Lung (tissue), 12 donors: ENCODE data around the gene OR10H3. TPM values are rescaled to one million over a fixed set of nuclear protein-coding genes. Genes with fewer than 3 reads are reported as not detected.
"Not testable (repeated sequence)": the region's sequence is repeated elsewhere in the genome, so short reads cannot be mapped to it uniquely, and the experiment has no call there.

Source experiments
- ATAC-seq: fragments of 200-7000 bp; cut with Tn5 transposase; one replicate; pipeline ENCODE4 v1.9.1; 2020; ENCODE audit warnings: moderate number of reproducible peaks; ENCODE audit not compliant: insufficient read depth, low FRiP score
- DNase-seq, 3 donors: peaks; one replicate each; pipeline ENCODE4 v3.0.0-alpha.2; 2013 to 2017
- H3K27ac ChIP-seq, 2 donors: one replicate each; pipeline ENCODE4 v1.5.1; 2013; ENCODE audit warnings: mild to moderate bottlenecking in 2 of 2, moderate library complexity in 2 of 2, control low read depth in 1 of 2, inconsistent platforms in 1 of 2, low read depth in 1 of 2, low read length in 1 of 2
- H3K27me3 ChIP-seq, 3 donors: one replicate each; pipeline ENCODE4 v1.5.1; 2013; ENCODE audit warnings: low read length in 2 of 3; ENCODE audit not compliant: control insufficient read depth in 3 of 3, insufficient read depth in 3 of 3
- H3K36me3 ChIP-seq, 4 donors: one replicate each; pipeline ENCODE4 v1.5.1; 2013; ENCODE audit warnings: low read length in 4 of 4, mild to moderate bottlenecking in 1 of 4, moderate library complexity in 1 of 4; ENCODE audit not compliant: control insufficient read depth in 4 of 4, insufficient read depth in 4 of 4
- H3K4me1 ChIP-seq, 5 donors: one replicate each; pipeline ENCODE4 v1.5.1; 2013; ENCODE audit warnings: low read length in 5 of 5, mild to moderate bottlenecking in 2 of 5, moderate library complexity in 1 of 5; ENCODE audit not compliant: control insufficient read depth in 5 of 5, insufficient read depth in 5 of 5
- H3K4me3 ChIP-seq: one replicate; pipeline ENCODE4 v1.5.1; 2013; ENCODE audit warnings: mild to moderate bottlenecking, control low read depth, moderate library complexity
- H3K9ac ChIP-seq, 2 donors: one replicate each; pipeline ENCODE4 v1.5.1; 2013; ENCODE audit warnings: low read length in 2 of 2, control low read depth in 1 of 2; ENCODE audit not compliant: insufficient read depth in 1 of 2
- H3K9me3 ChIP-seq, 4 donors: one replicate each; pipeline ENCODE4 v1.5.1; 2013; ENCODE audit warnings: low read length in 3 of 4, mild to moderate bottlenecking in 1 of 4, moderate library complexity in 1 of 4; ENCODE audit not compliant: control insufficient read depth in 4 of 4, insufficient read depth in 3 of 4
- CTCF ChIP-seq: IDR thresholded peaks from 2 replicates; pipeline ENCODE4 v1.5.1; 2012; ENCODE audit warnings: mild to moderate bottlenecking; ENCODE audit errors: control extremely low read depth, extremely low read depth
- WGBS, 2 donors: extraction: QIAGEN DNeasy Blood & Tissue Kit; methylation state at CpG; one replicate each; pipeline ENCODE4 v1.1.7; 2013; 5-methylcytosine and 5-hydroxymethylcytosine counted together
- polyA plus RNA-seq, 2 donors: library from polyadenylated mRNA; stranded (reverse); fragments of 200-250 nt; gene quantifications; one replicate each; pipeline ENCODE4 v1.2.1, GENCODE V29; 2013
- total RNA-seq, 2 donors: library from RNA; depleted of rRNA in 1 of 2; stranded (reverse); fragments of >200 nt in 1 of 2; gene quantifications; one replicate each; pipeline ENCODE4 v1.2.1, GENCODE V29; 2014 to 2021
- donor health status: control.
- donor health status: control.
- donor health status: Bipolar disorder and iron deficiency.
- donor health status: healthy.
- donor health status: DM: yes; HTN: yes; CAD: no.

The OR10H3 gene
- total and polyA plus RNA-seq, 4 donors: not detected

- no peak for TF ChIP-seq CTCF
- WGBS, 2 donors: 58 to 59% methylated on average over 2 of the region's 2 CpGs
These were observed 20.6 kb downstream of the OR10H3 start for GRCh38 chr19:15758379-15758778.

GRCh38 chr19:15759962-15760565 lies 22.3 kb downstream of the OR10H3 start:
- peaks cover 0 to 5% (median 0%) of the 10 kb centered on the region in 3 donors for H3K27me3 ChIP-seq
- DNase-seq (no peak), ATAC-seq (no peak)
- no peak for TF ChIP-seq CTCF
- H3K36me3 ChIP-seq: no peaks in the 10 kb centered on the region
- no peaks in the 10 kb centered on the region for H3K4me1 ChIP-seq
- no peak overlapping the region for H3K9ac ChIP-seq
- WGBS, 2 donors: 37 to 38% methylated on average over 27 to 28 of the region's 28 CpGs
- peaks cover 0 to 2% (median 0%) of the 10 kb centered on the region in 4 donors for H3K9me3 ChIP-seq
- no peak overlapping the region for H3K4me3 ChIP-seq
- no peak overlapping the region for H3K27ac ChIP-seq

More at GRCh38 chr19:15758379-15758778, 20.6 kb downstream of the OR10H3 start:
- Histone ChIP-seq H3K9me3 (peaks cover 0 to 2% (median 0%) of the 10 kb centered on the region in 4 donors), H3K4me3 (no peak overlapping the region), H3K36me3 (no peaks in the 10 kb centered on the region), H3K27ac (no peak overlapping the region), H3K4me1 (no peaks in the 10 kb centered on the region), H3K27me3 (peaks cover 0 to 5% (median 0%) of the 10 kb centered on the region in 3 donors), H3K9ac (no peak overlapping the region)
- ATAC-seq: no peak
- no peak for DNase-seq

DNA sequence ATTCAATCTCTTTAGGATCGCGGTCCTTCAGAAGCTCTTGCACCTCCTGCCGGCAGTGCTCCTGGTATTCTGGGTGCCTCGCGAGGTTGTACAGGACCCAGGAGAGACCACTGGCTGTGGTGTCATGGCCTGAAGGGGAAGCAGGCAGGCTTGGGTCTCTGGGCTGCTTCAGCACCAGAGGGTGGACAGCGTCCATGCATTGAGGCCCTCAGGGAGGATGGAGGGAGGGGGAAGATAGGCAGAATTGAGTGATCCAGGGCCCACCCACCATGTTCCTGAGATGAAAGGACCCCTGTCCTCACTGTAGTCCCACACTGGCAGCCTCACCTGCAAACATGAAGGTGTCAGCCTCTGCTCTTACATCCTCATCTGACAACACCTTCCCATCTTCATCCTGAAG lies 31.8 kb downstream of the OR10H3 start:
- Histone ChIP-seq H3K27ac (no peak overlapping the region), H3K9me3 (peaks cover 0 to 11% (median 2%) of the 10 kb centered on the region in 4 donors), H3K4me1 (no peaks in the 10 kb centered on the region), H3K27me3 (no peaks in the 10 kb centered on the region), H3K4me3 (no peak overlapping the region), H3K36me3 (no peaks in the 10 kb centered on the region), H3K9ac (no peak overlapping the region)
- no peak for ATAC-seq
- WGBS, 2 donors: 28 to 40% methylated on average over 6 of the region's 6 CpGs
- DNase-seq: peak in 2 of 3 donors; percentile 7 to 23
- TF ChIP-seq CTCF: no peak

- H3K27me3 ChIP-seq, H3K9ac ChIP-seq, H3K4me3 ChIP-seq, DNase-seq, ATAC-seq, H3K27ac ChIP-seq, H3K9me3 ChIP-seq, H3K36me3 ChIP-seq, H3K4me1 ChIP-seq: not testable (repeated sequence)
- WGBS, 2 donors: 71 to 87% methylated on average over 3 of the region's 3 CpGs
These were observed 36.4 kb downstream of the OR10H3 start for GRCh38 chr19:15774159-15774558.
